Measurements from ENCODE around the gene KLHL29. TPM values are rescaled to one million over a fixed set of nuclear protein-coding genes. Genes with fewer than 3 reads are reported as not detected.

The KLHL29 gene
- total RNA-seq, 1 donor from 2014 or later, result 17.5 TPM

DNA sequence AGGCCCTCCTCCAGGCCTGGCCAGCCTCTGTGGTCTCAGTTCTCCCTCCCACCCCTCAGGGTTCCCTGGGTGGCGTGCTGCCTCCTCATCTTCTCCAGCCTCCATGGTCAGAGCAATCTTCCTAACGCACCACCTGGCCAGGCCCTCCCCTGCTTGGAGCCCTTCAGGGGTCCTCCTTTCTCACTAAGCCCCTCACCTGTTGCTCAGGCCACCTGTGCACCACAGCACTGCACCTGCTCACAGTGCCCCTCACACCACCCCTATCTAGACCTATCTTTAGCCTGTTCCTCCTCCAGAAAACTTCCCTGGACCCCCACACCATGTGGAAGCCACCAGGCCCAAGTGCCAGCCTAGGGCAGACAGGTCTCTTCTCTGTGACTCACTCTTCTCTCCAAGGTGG, 274.8 kb downstream of the KLHL29 start:
- Mint-ChIP-seq H3K27ac (ENCODE audit: unreplicated experiment) (no peak overlapping the region), H3K4me3 (ENCODE audit: unreplicated experiment) (no peak overlapping the region), H3K36me3 (ENCODE audit: low read depth, unreplicated experiment) (no peaks in the 10 kb centered on the region), H3K27me3 (ENCODE audit: unreplicated experiment) (peaks cover 21% of the 10 kb centered on the region), H3K9me3 (ENCODE audit: unreplicated experiment) (no peaks in the 10 kb centered on the region), H3K4me1 (ENCODE audit: unreplicated experiment) (peaks cover 4% of the 10 kb centered on the region)
- TF ChIP-seq, protein P1, sequence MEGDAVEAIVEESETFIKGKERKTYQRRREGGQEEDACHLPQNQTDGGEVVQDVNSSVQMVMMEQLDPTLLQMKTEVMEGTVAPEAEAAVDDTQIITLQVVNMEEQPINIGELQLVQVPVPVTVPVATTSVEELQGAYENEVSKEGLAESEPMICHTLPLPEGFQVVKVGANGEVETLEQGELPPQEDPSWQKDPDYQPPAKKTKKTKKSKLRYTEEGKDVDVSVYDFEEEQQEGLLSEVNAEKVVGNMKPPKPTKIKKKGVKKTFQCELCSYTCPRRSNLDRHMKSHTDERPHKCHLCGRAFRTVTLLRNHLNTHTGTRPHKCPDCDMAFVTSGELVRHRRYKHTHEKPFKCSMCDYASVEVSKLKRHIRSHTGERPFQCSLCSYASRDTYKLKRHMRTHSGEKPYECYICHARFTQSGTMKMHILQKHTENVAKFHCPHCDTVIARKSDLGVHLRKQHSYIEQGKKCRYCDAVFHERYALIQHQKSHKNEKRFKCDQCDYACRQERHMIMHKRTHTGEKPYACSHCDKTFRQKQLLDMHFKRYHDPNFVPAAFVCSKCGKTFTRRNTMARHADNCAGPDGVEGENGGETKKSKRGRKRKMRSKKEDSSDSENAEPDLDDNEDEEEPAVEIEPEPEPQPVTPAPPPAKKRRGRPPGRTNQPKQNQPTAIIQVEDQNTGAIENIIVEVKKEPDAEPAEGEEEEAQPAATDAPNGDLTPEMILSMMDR (IDR thresholded peaks at IDR 0.05; ENCODE audit: unreplicated experiment), result no peak
- DNase-seq (ENCODE audit: low spot score), result no peak

DNA sequence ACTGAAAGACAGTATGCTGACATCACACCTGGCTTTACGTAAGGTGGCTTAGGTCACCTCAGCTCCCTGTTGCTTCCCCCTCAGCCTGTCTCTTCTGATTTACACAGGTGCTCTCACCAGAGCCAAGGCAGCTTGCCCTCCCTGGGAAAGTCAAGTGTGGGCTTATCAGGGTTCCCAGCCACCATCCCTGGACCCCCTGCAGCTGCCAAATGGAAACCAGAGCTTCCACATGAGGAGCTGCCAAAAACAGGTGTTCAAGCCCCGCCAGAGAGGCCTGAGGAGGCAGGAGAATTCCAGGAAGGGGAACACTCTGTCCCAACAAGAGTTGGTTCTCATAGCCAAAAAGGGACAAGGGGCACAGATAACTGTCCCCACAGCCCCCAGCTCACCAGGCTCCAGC, 275.3 kb downstream of the KLHL29 start:
- Mint-ChIP-seq H3K4me3 (ENCODE audit: unreplicated experiment) (no peak overlapping the region), H3K36me3 (ENCODE audit: low read depth, unreplicated experiment) (no peaks in the 10 kb centered on the region), H3K27ac (ENCODE audit: unreplicated experiment) (no peak overlapping the region), H3K27me3 (ENCODE audit: unreplicated experiment) (peaks cover 20% of the 10 kb centered on the region), H3K4me1 (ENCODE audit: unreplicated experiment) (peaks cover 4% of the 10 kb centered on the region), H3K9me3 (ENCODE audit: unreplicated experiment) (no peaks in the 10 kb centered on the region)
- TF ChIP-seq, protein P1 (IDR thresholded peaks at IDR 0.05; ENCODE audit: unreplicated experiment), result no peak
- no peak for DNase-seq (ENCODE audit: low spot score)

DNA sequence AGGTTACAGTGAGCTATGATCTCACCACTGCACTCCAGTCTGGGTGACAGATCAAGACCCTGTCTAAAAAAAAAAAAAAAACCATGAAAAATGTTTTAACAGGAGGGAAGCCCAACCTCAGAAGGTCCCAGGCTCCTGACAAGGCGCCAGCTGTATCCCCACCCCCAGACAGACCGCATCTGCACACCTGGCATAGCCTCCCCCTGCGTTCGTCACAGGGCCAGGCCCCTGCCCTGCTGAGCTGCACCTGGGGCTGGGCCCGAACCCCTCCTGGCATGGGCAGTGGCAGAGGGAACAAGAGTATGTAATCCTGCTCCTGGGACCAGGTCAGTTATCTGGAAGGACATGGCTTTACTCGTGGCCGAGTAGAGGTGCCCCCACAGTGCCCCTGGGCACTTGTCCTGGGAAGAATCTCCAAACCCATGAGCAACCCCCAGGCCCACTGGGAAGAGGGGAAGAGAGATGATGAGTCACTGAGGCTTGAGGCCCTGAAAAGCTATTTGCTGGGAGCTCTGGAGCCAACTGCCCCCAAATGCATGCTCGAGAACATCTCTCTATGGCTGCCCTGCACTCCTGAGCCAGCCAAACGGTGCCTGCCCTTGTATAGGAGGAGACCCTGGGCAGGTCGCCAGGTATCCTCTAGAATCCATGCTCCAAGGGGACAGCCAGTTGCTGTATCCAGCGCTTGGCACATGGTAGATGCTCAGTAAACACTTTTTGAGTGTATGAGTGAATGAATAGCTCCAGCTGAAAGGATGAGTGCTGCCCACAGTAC, 276.5 kb downstream of the KLHL29 start:
- Mint-ChIP-seq H3K4me3 (ENCODE audit: unreplicated experiment) (no peak overlapping the region), H3K36me3 (ENCODE audit: low read depth, unreplicated experiment) (no peaks in the 10 kb centered on the region), H3K27me3 (ENCODE audit: unreplicated experiment) (peaks cover 19% of the 10 kb centered on the region), H3K27ac (ENCODE audit: unreplicated experiment) (no peak overlapping the region), H3K9me3 (ENCODE audit: unreplicated experiment) (no peaks in the 10 kb centered on the region), H3K4me1 (ENCODE audit: unreplicated experiment) (peaks cover 4% of the 10 kb centered on the region)
- DNase-seq (ENCODE audit: low spot score), result no peak
- TF ChIP-seq, protein P1 (IDR thresholded peaks at IDR 0.05; ENCODE audit: unreplicated experiment), result no peak

DNA sequence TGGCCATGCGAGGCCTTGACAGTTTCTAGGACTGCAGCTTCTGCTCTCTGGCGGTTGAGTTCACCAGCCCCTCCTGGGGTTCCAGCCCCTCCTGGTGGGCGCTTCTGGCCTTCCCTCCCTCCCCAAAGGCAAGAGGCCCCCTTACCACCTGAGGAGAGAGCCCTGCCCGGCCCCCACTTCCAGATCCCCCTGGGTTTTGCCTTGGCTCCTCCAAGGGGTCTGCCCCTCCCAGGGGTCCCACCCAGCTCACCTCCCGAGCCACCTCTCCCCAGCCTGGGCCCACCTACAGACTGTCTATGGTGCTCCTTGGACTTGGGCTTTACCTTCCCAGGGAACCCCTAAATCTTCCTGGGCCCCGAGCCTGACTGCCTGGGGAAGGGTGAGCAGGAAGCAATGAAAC, 277.5 kb downstream of the KLHL29 start:
- peaks cover 4% of the 10 kb centered on the region for H3K36me3 Mint-ChIP-seq (ENCODE audit: low read depth, unreplicated experiment)
- no peak overlapping the region for H3K27ac Mint-ChIP-seq (ENCODE audit: unreplicated experiment)
- H3K4me1 Mint-ChIP-seq (ENCODE audit: unreplicated experiment), result no peaks in the 10 kb centered on the region
- TF ChIP-seq, protein P1 (IDR thresholded peaks at IDR 0.05; ENCODE audit: unreplicated experiment), result no peak
- H3K9me3 Mint-ChIP-seq (ENCODE audit: unreplicated experiment), result no peaks in the 10 kb centered on the region
- DNase-seq (ENCODE audit: low spot score), result no peak
- peaks cover 22% of the 10 kb centered on the region for H3K27me3 Mint-ChIP-seq (ENCODE audit: unreplicated experiment)
- H3K4me3 Mint-ChIP-seq (ENCODE audit: unreplicated experiment), result no peak overlapping the region

Measured in endothelial cell (in vitro differentiated cells).